CD4-positive, alpha-beta T cell treated with Interleukin-15 for 1 hour (primary cell): ENCODE measurements around the gene FYB1.

Experiments
- DNase-seq: peaks from one replicate; pipeline ENCODE4 v3.0.0-alpha.2; 2020

The FYB1 gene

DNA sequence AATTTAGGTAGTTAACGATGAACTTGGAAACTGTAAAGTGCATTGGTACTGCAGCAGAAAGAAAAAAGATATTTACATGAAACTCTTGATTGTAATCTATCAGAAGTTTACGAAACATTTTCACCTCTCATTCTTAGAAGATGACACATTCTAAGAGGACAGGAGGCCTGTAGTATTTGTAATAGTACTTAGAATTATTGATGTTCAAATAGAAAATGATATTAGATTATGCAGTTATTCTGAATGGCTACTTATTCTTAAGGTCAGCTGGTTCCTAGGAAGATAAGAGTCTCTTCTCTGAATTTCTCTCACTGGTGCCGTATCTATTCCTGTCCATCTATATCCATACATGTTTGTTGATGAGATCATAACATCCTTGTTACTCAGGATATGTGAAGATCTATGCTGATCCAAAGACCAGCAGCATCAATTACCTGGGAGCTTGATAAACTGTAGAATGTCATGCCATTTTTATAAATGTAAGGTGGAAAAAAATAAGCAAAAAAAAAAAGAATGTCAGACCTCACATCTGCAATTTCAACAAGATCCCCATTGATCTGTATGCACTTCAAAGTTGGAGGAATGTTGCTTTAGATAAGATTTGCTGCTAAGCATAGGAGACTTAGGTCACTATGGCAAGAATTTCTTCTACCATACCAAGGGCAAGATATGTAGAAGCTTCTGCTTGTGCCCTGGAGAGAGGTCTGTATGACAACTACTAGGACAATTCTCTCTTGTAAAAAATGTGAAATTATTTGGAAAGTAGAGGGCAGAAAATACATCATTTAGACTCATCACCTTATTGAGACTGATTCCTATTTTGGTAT, 102.8 kb downstream of the FYB1 start:
- DNase-seq = no peak

GRCh38 chr5:39115644-39116343, 103.6 kb downstream of the FYB1 start:
- no peak for DNase-seq

DNA sequence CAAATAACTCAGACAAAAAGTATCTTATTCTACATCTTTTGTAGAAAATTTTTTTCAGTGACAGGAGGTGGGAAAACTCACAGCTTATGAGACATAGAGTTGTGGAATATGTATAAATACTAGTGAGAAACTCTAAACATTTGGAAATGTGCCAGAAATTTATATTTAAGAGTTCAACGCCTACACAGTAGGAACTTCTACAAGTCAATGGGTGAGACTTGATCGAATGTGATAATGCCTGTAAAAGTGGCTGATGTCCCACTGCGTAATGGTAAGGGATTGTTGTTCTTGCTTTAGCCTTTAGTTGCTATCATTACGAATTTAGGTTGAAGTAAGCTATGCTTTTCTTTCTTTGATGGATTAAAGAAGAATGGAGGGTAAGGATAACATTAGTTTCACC, 105.2 kb downstream of the FYB1 start:
- DNase-seq = no peak

DNA sequence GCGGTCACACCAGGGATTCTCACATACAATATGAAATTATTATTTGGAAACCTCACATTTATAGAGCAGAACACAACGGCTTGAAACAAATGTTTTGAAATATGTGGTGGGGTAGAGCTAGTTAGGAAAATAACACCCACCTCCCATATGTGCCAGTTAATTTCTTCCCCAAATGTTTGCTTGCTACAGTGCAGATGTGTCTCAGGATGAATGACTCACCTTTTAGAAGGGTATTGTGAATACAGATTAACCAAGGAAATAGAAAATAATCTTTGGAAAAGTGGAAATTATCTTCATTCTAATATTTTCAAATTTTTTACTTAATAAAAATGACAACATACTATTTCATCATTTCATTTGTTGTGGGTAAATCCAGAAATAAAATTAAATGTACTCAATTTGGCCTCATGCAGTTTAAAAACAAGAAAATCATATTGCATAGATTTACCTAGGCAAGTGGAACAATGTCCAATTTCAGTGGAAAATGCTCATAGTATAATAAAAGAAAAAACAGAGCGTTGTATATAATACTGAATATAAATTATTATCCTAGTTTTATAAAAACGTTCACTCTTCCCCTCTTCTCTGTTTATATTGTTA, 105.9 kb downstream of the FYB1 start:
- no peak for DNase-seq

DNA sequence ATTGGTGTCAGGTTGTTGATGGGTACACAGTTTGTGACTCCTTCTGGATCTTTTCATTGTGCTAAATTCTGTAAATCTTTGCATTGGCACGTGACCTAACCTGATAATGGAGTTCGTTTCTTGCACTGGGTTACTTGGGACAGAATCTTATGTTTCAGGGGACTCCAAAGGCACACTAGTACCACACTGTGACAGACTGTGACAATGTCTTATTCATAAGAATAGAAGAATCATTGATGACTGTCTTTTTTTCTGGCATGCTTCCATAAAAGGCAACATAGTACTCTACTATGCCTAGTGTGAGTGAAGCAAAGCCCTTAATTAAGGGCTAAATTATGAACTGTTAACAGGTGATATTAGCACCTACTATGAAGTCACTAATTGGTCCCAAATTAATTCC, 109.8 kb downstream of the FYB1 start:
- DNase-seq = no peak

GRCh38 chr5:39108987-39109386, 110.4 kb downstream of the FYB1 start:
- no peak for DNase-seq

GRCh38 chr5:39107350-39107749, 112.0 kb downstream of the FYB1 start:
- DNase-seq = no peak

DNA sequence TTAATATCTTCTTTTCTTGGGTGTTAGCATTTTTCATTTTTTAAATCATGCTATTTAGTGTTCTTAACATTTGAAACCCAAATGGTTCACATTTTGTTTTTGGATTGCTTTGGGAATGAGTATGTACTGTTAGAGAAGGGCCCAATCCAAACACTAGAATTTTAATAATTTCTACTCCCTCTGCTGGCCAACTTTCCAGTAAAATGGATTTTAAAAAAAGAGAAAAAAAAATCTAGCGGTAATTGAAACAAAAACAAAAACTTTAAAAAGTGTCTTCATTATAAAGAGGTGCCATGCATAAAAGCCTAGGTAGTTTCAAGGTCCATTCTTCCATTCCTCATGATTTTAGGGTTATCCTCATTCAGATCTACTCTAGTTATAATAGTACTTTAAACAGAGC, 113.0 kb downstream of the FYB1 start:
- DNase-seq = no peak

- no peak for DNase-seq
These were observed 115.1 kb downstream of the FYB1 start for GRCh38 chr5:39104221-39104620.

DNA sequence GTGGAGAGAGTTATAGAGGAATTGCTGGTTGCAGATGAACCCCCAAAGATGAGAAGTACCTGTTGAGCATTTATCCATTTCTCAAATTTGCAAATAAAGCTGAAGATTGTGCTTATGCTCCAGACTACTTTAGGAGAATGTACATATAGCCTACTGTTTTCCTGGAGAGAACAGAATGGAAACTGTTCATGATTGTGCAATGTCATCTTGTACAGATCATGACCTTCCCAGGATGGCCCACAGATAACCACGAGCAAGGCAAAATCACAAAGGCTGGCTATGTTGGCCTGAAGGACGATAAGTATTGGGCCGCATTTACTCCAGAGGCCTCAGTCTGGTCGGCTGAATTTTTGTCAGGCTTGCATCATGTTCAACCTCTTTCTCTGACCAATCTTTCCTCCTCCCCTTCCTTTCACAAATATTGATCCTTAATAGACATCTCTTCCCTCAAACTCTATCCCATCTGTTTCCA, 116.6 kb downstream of the FYB1 start:
- DNase-seq = no peak

GRCh38 chr5:39100851-39101396, 118.4 kb downstream of the FYB1 start:
- no peak for DNase-seq

- no peak for DNase-seq
These were observed 119.0 kb downstream of the FYB1 start for GRCh38 chr5:39100301-39100850.

GRCh38 chr5:39099831-39100230, 119.5 kb downstream of the FYB1 start:
- DNase-seq = no peak

GRCh38 chr5:39093352-39093751, 126.0 kb downstream of the FYB1 start:
- no peak for DNase-seq

DNA sequence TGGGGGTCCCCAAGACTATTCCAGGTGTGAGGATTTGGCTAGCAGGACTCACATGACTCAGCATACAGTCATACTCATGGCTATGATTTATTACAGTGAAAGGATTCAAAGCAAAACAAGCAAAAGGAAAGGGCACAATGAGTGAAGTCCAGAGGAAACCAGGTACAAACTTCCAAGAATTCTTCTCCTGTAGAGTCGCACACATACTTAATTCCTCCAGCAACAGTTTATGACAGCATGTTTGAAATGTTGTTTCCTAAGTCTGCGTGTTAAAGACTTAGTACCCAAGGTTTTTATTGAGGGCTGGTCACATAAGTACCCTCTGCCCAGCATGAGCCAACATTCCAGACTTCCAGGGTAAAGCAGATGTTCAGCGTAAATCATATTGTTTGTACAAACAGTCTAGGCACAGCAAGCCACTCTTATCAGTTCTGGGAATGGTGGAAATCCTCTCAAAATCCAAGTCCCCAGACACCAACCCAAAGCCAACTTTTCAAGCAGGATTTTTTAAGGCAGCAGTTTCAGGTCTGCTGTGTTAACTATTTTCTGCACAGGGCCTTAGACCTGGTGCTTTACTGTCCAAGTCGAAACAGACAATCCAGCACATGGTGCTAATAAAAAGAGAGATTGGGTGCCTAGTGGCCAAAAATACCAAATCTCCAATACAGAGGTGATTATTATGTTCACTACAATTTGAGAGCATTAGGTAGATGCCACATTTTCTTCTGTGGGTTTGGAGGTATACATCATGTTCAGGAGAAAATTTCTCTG, 126.6 kb downstream of the FYB1 start:
- DNase-seq = no peak

DNA sequence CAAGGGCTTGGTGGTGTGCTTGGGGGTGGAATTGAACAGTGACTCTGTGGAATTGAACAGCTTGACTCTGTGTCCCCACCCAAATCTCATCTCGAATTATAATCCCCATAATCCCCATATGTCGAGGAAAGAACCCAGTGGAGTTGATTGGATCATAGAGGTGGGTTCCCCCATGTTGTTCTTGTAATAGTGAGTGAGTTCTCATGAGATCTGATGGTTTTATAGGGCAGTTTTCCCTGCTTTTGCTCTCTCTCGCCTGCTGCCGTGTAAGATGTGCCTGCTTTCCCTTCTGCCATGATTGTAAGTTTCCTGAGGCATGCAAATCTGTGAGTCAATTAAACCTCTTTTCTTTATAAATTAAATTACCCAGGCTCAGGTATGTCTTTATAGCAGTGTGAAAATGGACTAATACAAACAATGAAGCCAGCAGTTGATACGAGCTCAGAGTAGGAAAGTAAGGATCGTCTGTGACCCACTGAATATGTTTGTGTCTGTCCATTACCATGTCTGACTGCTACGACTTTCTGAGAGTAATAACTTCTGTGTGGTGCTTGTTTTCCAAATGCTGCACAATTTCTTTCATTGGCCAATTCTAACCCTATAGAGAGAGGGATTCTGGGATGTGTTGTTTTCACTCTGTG, 127.3 kb downstream of the FYB1 start:
- DNase-seq = no peak

GRCh38 chr5:39083968-39084367, 135.4 kb downstream of the FYB1 start:
- no peak for DNase-seq

DNA sequence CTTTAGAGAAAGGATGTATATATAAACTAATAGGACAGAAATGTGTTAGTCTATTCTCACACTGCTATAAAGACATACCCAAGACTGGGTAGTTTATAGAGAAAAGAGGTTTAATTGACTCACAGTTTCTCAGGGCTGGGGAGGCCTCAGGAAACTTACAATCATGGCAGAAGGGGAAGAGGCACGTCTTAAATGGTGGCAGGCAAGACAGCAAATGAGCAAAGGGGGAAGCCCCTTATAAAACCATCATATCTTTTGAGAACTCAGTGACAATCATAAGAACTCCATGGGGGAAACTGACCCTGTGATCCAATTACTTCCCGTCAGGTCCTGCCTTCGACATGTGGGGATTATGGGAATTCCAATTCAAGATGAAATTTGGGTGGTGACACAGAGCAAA, 136.4 kb downstream of the FYB1 start:
- DNase-seq = no peak

DNA sequence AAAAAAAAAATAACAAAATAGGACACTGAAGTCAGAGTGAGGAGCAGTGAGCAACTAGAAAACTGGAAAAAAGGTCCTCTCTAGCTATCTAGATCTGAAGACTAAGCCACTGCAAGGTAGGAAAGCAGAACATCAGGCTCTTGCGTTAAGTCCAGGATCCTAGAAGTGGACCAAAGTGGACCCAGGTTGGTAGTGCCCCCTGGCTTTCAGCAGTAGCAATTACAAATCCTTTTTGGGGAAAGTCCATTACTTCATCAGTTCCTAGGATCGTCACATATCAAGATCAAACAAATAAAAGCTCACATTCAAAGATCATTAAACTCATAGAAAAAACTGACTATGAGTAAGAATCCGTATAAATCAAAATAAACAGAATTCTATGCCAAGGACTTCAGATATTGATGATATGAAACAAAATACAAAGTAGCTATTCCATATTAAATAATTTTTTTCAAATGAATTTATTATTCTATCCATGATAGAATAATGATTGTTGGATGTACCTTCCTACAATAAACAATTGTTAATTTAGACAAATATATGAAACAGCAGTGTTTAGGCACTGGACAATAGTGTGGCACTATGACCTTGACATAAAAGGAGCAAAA, 138.7 kb downstream of the FYB1 start:
- peak; percentile 64 for DNase-seq

DNA sequence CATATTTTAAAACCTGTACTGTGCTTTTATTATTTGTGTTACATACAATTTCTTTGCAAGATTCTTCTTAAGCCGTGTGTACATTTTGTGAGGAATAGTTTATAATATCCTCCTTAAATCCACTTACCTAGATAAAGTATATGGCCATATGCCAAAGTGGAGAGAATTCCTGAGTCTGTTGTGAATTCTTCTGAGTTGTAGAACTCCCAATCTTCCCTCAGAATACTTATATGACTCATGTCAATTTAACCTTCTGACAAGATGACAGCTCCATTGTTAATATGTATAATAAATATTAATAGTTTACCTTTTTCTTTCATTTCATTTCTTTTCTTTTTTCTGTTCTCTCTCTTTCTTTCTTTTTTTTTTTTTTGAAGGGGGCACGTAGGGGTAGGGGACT, 139.2 kb downstream of the FYB1 start:
- no peak for DNase-seq

GRCh38 chr5:39079147-39079546, 140.2 kb downstream of the FYB1 start:
- DNase-seq = no peak
